Tibial artery (tissue), 4 donors: Measurements from ENCODE around the gene SNRNP200.
A peak's percentile ranks its signal among the peaks of the same experiment; 100 is the strongest.

Experiments
- DNase-seq, 2 donors: peaks; one replicate each; pipeline ENCODE4 v3.0.0-alpha.2; 2019
- H3K27ac ChIP-seq, 2 donors: fragments of 200-600 bp; sonication (generic) in 1 of 2; 1 replicate in 1 of 2; 2 replicates in 1 of 2; pipeline ENCODE4 v1.5.1; 2018 to 2019; ENCODE audit warnings: mild to moderate bottlenecking in 1 of 2
- H3K27me3 ChIP-seq, 2 donors: fragments of 200-600 bp; sonication (generic) in 1 of 2; one replicate each; pipeline versions ENCODE4 v1.5.1 to v1.6.0; 2016 to 2019
- H3K36me3 ChIP-seq, 3 donors: fragments of 200-600 bp; sonication (generic) in 2 of 3; one replicate each; pipeline ENCODE4 v1.5.1; 2016 to 2019; ENCODE audit warnings: mild to moderate bottlenecking in 2 of 3
- H3K4me1 ChIP-seq, 4 donors: fragments of 200-600 bp; sonication (generic) in 2 of 4; 1 replicate in 3 of 4; 2 replicates in 1 of 4; pipeline ENCODE4 v1.5.1; 2016 to 2019
- H3K4me3 ChIP-seq, 2 donors: fragments of 200-600 bp; sonication (generic) in 1 of 2; 1 replicate in 1 of 2; 2 replicates in 1 of 2; pipeline ENCODE4 v1.5.1; 2018 to 2019; ENCODE audit warnings: mild to moderate bottlenecking in 2 of 2
- H3K9me3 ChIP-seq, 3 donors: fragments of 200-600 bp; sonication (generic) in 1 of 3; one replicate each; pipeline ENCODE4 v1.5.1; 2016 to 2019
- intact Hi-C: fragments of 100-400 bp; cut with DNase I; formaldehyde crosslinking; loops from one replicate; pipeline ENCODE4 v1.15.0; 2023; ENCODE audit warnings: low total_unique reads
- TF ChIP-seq, protein P1 (sequence below), 2 experiments: fragments of 200-600 bp in 1 of 2; fragments of 450-650 bp in 1 of 2; IDR thresholded peaks; one replicate each; pipeline ENCODE4 v1.5.1; 2017 to 2019; ENCODE audit warnings: antibody characterized with exemption in 2 of 2, mild to moderate bottlenecking in 1 of 2, moderate library complexity in 1 of 2

Gene SNRNP200

DNA sequence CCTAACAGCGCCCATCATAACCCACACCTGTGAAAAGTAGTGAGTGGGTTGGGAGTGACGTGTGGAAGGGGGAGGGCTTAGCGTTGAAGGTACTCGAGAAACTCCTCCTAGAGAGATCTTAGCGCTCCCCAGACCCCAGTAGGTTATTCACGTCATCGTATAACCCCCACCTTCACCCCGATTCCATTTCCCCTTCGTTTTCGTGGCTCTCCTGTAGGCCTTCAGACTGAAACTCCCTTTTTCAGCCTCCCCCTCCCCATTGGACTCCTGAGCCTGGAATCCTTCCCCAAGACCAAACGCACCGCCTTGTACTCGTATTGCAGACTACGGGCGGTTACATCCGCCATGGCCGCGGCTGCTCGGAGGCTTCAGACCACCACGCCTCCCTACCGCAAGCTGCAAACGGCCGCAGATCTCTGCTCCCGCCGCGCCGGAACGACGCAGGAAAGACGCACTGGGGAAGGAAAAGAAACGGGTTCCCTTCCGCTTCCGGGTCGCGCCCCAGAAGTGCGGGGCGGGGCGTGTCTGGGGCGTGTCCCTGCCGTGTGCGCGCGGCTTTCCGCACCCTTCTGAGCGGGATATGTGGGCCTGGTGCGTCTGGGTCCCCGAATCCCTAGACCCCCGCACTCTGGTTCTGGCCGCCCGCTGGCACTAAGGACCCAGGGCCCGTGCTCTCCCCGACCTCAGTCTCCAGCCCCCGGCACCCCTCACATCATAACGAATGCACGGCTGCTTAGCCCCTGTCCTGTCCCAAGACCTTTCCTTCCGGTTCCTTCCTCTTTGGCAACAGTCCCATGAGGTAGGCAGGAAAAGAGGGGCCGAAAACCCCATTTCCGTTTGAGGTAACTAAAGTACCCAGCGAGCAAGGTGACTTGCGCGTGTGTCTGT lies at the start of gene SNRNP200:
TSS of gene SNRNP200 (minus strand) at position 456 of the 888 bp plus-strand sequence. CDS start at position 347, 109 bp downstream.
- H3K4me3 ChIP-seq = peak within 1 kb of the TSS; percentile 57 to 69
- H3K9me3 ChIP-seq = no peaks in the 10 kb centered on the region
- TF ChIP-seq, protein P1, sequence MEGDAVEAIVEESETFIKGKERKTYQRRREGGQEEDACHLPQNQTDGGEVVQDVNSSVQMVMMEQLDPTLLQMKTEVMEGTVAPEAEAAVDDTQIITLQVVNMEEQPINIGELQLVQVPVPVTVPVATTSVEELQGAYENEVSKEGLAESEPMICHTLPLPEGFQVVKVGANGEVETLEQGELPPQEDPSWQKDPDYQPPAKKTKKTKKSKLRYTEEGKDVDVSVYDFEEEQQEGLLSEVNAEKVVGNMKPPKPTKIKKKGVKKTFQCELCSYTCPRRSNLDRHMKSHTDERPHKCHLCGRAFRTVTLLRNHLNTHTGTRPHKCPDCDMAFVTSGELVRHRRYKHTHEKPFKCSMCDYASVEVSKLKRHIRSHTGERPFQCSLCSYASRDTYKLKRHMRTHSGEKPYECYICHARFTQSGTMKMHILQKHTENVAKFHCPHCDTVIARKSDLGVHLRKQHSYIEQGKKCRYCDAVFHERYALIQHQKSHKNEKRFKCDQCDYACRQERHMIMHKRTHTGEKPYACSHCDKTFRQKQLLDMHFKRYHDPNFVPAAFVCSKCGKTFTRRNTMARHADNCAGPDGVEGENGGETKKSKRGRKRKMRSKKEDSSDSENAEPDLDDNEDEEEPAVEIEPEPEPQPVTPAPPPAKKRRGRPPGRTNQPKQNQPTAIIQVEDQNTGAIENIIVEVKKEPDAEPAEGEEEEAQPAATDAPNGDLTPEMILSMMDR (IDR thresholded peaks at IDR 0.05) = no peak
- peak within 1 kb of the TSS; percentile 70 to 84 for H3K27ac ChIP-seq
- H3K27me3 ChIP-seq = peaks cover 0 to 4% of the 10 kb centered on the region in 2 donors
- peaks cover 32 to 33% (median 33%) of the 10 kb centered on the region in 3 donors for H3K36me3 ChIP-seq
- peak; percentile 84 to 92 for DNase-seq
- H3K4me1 ChIP-seq = peaks cover 3 to 26% (median 12%) of the 10 kb centered on the region in 4 donors
- intact Hi-C loops = loop anchor here (2.0 to 10.0 kb wide), 3 partner anchors 39 to 199 kb away; partner anchors contain the start of genes CIAO1, DUSP2 and NEURL3

DNA sequence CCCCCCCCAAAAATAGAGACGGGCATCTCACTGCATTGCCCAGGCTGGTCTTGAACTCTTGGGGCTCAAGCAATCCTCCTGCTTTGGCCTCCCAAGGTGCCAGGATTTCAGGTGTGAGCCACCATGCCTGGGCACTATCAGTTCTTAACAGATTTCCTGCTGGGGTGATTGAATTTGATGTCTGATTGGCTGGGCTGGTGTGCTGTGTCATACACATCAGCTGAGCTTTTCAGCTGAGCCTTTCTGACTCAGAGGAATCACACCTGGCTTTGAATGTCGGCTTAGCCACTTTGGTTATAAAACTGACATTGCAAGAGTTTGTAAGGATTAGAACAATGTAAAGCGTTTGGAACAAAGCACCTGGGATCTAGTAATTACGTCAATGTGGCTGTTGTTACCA lies 49.1 kb upstream of the SNRNP200 start:
- H3K9me3 ChIP-seq = no peaks in the 10 kb centered on the region
- peaks cover 0 to 28% (median 24%) of the 10 kb centered on the region in 4 donors for H3K4me1 ChIP-seq
- no peaks in the 10 kb centered on the region for H3K36me3 ChIP-seq
- intact Hi-C loops = no loop called here
- DNase-seq = no peak
- peak overlapping the region; percentile 60 to 75 for H3K27ac ChIP-seq
- TF ChIP-seq, protein P1 (IDR thresholded peaks at IDR 0.05) = no peak
- no peaks in the 10 kb centered on the region for H3K27me3 ChIP-seq
- no peak overlapping the region for H3K4me3 ChIP-seq

DNA sequence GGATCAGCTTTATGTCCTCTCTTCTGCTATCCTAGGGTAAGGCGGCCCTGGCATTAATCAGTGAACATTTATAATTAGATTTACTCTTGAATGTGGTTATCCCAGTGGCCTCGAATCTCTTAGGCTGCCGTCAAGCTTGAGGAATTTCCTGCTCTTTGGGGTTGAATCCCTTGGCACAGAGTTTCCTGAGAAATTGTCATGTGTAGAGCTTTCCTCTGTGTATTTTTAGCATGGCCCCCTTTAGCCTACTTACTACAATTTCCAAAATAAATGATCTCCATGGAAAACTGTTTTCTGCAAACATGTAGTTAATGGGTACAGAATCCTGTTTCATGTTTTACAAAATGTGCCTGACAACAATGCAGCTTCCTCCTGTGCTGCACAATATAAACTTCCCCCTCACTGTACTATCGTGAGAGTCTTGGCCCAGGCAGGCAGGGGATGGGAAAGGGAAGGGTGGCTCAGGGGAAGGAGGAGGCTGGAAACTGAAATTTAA lies 48.3 kb upstream of the SNRNP200 start:
- Histone ChIP-seq H3K27ac (peak overlapping the region; percentile 60 to 75), H3K4me3 (peak overlapping the region; percentile 18 to 32), H3K27me3 (no peaks in the 10 kb centered on the region), H3K9me3 (no peaks in the 10 kb centered on the region), H3K36me3 (no peaks in the 10 kb centered on the region), H3K4me1 (peaks cover 0 to 28% (median 24%) of the 10 kb centered on the region in 4 donors)
- TF ChIP-seq, protein P1 (IDR thresholded peaks at IDR 0.05) = peak in 1 of 2 experiments; percentile 19
- intact Hi-C loops = no loop called here
- peak in 1 of 2 donors; percentile 26 for DNase-seq

DNA sequence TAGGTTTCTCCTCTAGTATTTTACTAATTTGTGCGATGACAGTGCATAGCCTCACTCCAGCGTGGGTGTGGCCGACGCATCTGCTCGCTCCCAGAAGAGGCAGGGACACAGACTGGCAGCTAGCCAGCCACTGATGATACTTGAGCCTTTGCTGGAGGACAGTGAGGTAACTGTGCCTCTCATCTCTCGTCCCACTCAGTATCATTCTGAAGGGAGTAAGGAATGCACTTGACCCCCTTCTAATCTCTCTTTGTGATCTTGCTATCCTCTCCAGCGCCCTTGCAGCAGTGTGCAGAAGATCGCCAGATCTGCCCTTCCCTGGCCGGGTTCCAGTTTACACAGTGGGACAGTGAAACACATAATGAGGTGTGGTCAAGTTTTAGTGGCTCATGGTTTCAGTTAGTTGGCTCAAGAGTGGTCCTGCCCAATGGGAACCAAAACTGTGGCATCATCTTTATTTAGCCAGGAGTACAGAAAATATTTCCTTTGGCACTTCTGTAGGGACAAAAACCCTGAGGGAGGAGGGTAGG lies 47.8 kb upstream of the SNRNP200 start:
- TF ChIP-seq, protein P1 (IDR thresholded peaks at IDR 0.05) = no peak
- peak overlapping the region; percentile 60 to 75 for H3K27ac ChIP-seq
- DNase-seq = peak; percentile 58 to 85
- H3K4me3 ChIP-seq = peak overlapping the region; percentile 18 to 32
- H3K9me3 ChIP-seq = no peaks in the 10 kb centered on the region
- intact Hi-C loops = no loop called here
- H3K4me1 ChIP-seq = peaks cover 0 to 28% (median 24%) of the 10 kb centered on the region in 4 donors
- H3K36me3 ChIP-seq = no peaks in the 10 kb centered on the region
- no peaks in the 10 kb centered on the region for H3K27me3 ChIP-seq

DNA sequence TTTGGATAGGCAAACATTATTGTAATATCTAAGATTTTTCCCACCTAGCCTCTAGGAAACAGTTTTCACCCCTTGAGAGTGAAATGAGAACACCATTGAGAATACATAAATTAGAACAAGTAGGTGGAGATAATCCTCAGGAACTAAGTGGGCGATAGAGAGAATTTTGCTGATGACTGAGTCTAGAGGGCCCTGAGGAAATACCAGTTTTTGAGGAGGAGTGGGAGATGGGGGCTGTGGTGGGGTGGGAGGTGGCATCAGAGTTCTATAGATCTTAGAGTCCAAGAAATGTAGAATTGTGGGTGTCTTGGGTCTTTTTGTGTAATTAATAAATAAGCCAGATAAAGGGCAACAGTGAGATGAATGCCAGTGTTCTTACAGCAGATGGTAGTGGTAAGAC lies 42.0 kb upstream of the SNRNP200 start:
- TF ChIP-seq, protein P1 (IDR thresholded peaks at IDR 0.05) = no peak
- H3K36me3 ChIP-seq = no peaks in the 10 kb centered on the region
- H3K27me3 ChIP-seq = no peaks in the 10 kb centered on the region
- no peaks in the 10 kb centered on the region for H3K9me3 ChIP-seq
- no peak for DNase-seq
- intact Hi-C loops = no loop called here
- H3K4me3 ChIP-seq = no peak overlapping the region
- no peak overlapping the region for H3K27ac ChIP-seq
- H3K4me1 ChIP-seq = peaks cover 0 to 3% (median 3%) of the 10 kb centered on the region in 4 donors
